GM23338 (cell line): ENCODE results near the gene VENTX. TPM values are rescaled to one million over a fixed set of nuclear protein-coding genes. Genes with fewer than 3 reads are reported as not detected.

Source experiments
- ATAC-seq: fragments of 200-7000 bp; cut with Tn5 transposase; 3 replicates; pipeline ENCODE4 v1.9.1; 2020
- DNase-seq: peaks from one replicate; pipeline ENCODE4 v3.0.0-alpha.2; 2015; ENCODE audit warnings: low spot score
- H2AFZ ChIP-seq: fragments of 200-600 bp; sonication (generic); 2 replicates; pipeline ENCODE4 v1.8.0; 2016; ENCODE audit warnings: antibody characterized with exemption, mild to moderate bottlenecking, moderate library complexity
- H3F3A ChIP-seq: fragments of 200-600 bp; sonication (generic); replicated peaks from 2 replicates; pipeline ENCODE4 v1.8.0; 2017; ENCODE audit warnings: antibody characterized with exemption, mixed run types, low read depth
- H3K27ac ChIP-seq: fragments of 200-600 bp; sonication (generic); 2 replicates; pipeline ENCODE4 v1.6.1; 2016; ENCODE audit warnings: low read depth
- H3K27me3 ChIP-seq: fragments of 200-600 bp; sonication (generic); 2 replicates; pipeline ENCODE4 v1.8.0; 2016; ENCODE audit warnings: mild to moderate bottlenecking, mixed run types, moderate library complexity; ENCODE audit not compliant: insufficient read depth
- H3K36me3 ChIP-seq: fragments of 200-600 bp; sonication (generic); 2 replicates; pipeline ENCODE4 v1.8.0; 2016; ENCODE audit warnings: mild to moderate bottlenecking; ENCODE audit not compliant: insufficient read depth
- H3K4me1 ChIP-seq: fragments of 200-600 bp; sonication (generic); 2 replicates; pipeline ENCODE4 v1.8.0; 2016; ENCODE audit warnings: mild to moderate bottlenecking, moderate library complexity; ENCODE audit not compliant: insufficient read depth
- H3K4me2 ChIP-seq: fragments of 200-600 bp; sonication (generic); 2 replicates; pipeline ENCODE4 v1.7.1; 2017; ENCODE audit warnings: mixed run types
- H3K4me3 ChIP-seq: fragments of 200-600 bp; sonication (generic); 2 replicates; pipeline ENCODE4 v1.6.1; 2016; ENCODE audit warnings: mixed run types
- H3K79me2 ChIP-seq: fragments of 200-600 bp; sonication (generic); replicated peaks from 2 replicates; pipeline ENCODE4 v1.8.0; 2017; ENCODE audit warnings: mild to moderate bottlenecking; ENCODE audit not compliant: insufficient read depth
- H3K9me2 ChIP-seq: fragments of 200-600 bp; sonication (generic); 2 replicates; pipeline ENCODE4 v1.8.0; 2017; ENCODE audit not compliant: insufficient read depth
- H4K20me1 ChIP-seq: fragments of 200-600 bp; sonication (generic); replicated peaks from 2 replicates; pipeline ENCODE4 v1.8.0; 2017; ENCODE audit warnings: mild to moderate bottlenecking; ENCODE audit not compliant: insufficient read depth
- H3K27ac Mint-ChIP-seq: 2 replicates; pipeline ENCODE4 v1.8.0; 2020; ENCODE audit warnings: inconsistent platforms, mild to moderate bottlenecking, moderate library complexity, mixed read lengths
- H3K27me3 Mint-ChIP-seq: 3 replicates; pipeline ENCODE4 v1.8.0; 2022; ENCODE audit warnings: low read depth, mild to moderate bottlenecking, moderate library complexity, mixed read lengths, inconsistent platforms; ENCODE audit not compliant: insufficient read depth, poor library complexity
- H3K36me3 Mint-ChIP-seq: 3 replicates; pipeline ENCODE4 v1.8.0; 2021; ENCODE audit warnings: low read depth, mild to moderate bottlenecking, inconsistent platforms, moderate library complexity, mixed read lengths
- H3K4me1 Mint-ChIP-seq: 3 replicates; pipeline ENCODE4 v1.8.0; 2020; ENCODE audit warnings: mild to moderate bottlenecking, inconsistent platforms, mixed read lengths
- H3K4me3 Mint-ChIP-seq: 3 replicates; pipeline ENCODE4 v1.8.0; 2021; ENCODE audit warnings: moderate library complexity, mild to moderate bottlenecking, inconsistent platforms, mixed read lengths
- H3K9me3 Mint-ChIP-seq: 3 replicates; pipeline ENCODE4 v1.8.0; 2020; ENCODE audit warnings: moderate library complexity, mild to moderate bottlenecking, inconsistent platforms, mixed read lengths
- CREB1 ChIP-seq: fragments of 250-450 bp; sonication (Bioruptor Pico); IDR thresholded peaks from 2 replicates; pipeline ENCODE4 v1.5.0; 2020; ENCODE audit warnings: low read depth, mild to moderate bottlenecking, moderate library complexity
- EZH2 ChIP-seq: fragments of 200-600 bp; sonication (generic); IDR thresholded peaks from one replicate; pipeline ENCODE4 v1.8.0; 2017; ENCODE audit warnings: antibody characterized with exemption, mild to moderate bottlenecking, low read depth; ENCODE audit not compliant: unreplicated experiment
- EZH2phosphoT487 ChIP-seq: fragments of 200-600 bp; sonication (generic); IDR thresholded peaks from one replicate; pipeline ENCODE4 v1.8.1; 2018; ENCODE audit warnings: antibody characterized with exemption; ENCODE audit not compliant: unreplicated experiment
- JUNB ChIP-seq: IDR thresholded peaks from one replicate; pipeline ENCODE4 v1.6.1; 2016; ENCODE audit warnings: antibody characterized with exemption; ENCODE audit not compliant: unreplicated experiment
- NANOG ChIP-seq: IDR thresholded peaks from 2 replicates; pipeline ENCODE4 v1.6.1; 2016; ENCODE audit warnings: antibody characterized with exemption, borderline replicate concordance
- POLR2AphosphoS5 ChIP-seq: IDR thresholded peaks from 2 replicates; pipeline ENCODE4 v1.6.1; 2016; ENCODE audit warnings: antibody characterized with exemption, low read depth
- STAT1 ChIP-seq: IDR thresholded peaks from one replicate; pipeline ENCODE4 v1.6.1; 2016; ENCODE audit warnings: antibody characterized with exemption; ENCODE audit not compliant: unreplicated experiment
- ZNF114 ChIP-seq: fragments of 250-450 bp; sonication (Bioruptor Pico); IDR thresholded peaks from 2 replicates; pipeline ENCODE4 v1.5.0; 2020; ENCODE audit warnings: mild to moderate bottlenecking, moderate library complexity
- ZNF331 ChIP-seq: fragments of 250-450 bp; sonication (Bioruptor Pico); IDR thresholded peaks from 2 replicates; pipeline ENCODE4 v1.5.0; 2020; ENCODE audit warnings: low read depth, mild to moderate bottlenecking, moderate library complexity
- polyA plus RNA-seq: library from polyadenylated mRNA; unstranded; fragments of >200 nt; fragmentation: Nextera tagmentation; extraction: Ambion mirVana; gene quantifications from 2 replicates; pipeline ENCODE4 v1.2.1, GENCODE V29; 2016
- total RNA-seq: library from RNA; depleted of rRNA; stranded (reverse); fragments of >200 nt; shearing (Covaris generic); gene quantifications from 2 replicates; pipeline ENCODE4 v1.2.3, GENCODE V29; 2014
- TF ChIP-seq, protein P1 (sequence below), 2 experiments: fragments of 200-600 bp in 1 of 2; sonication (generic) in 1 of 2; conservative IDR thresholded peaks; 2 replicates each; pipeline versions ENCODE4 v1.5.1 to v1.6.1; 2016 to 2017; ENCODE audit warnings: antibody characterized with exemption in 2 of 2, low read depth in 2 of 2, mild to moderate bottlenecking in 2 of 2, moderate library complexity in 1 of 2
- TF ChIP-seq, protein P2 (sequence below): IDR thresholded peaks from one replicate; pipeline ENCODE4 v1.6.1; 2018; ENCODE audit warnings: antibody characterized with exemption; ENCODE audit not compliant: unreplicated experiment
- TF ChIP-seq, protein P3 (sequence below): IDR thresholded peaks from 2 replicates; pipeline ENCODE4 v1.6.1; 2016; ENCODE audit warnings: antibody characterized with exemption
- TF ChIP-seq, protein P4 (sequence below): fragments of 250-450 bp; sonication (Bioruptor Pico); IDR thresholded peaks from 2 replicates; pipeline ENCODE4 v1.5.0; 2020; ENCODE audit warnings: mild to moderate bottlenecking, moderate library complexity

Gene VENTX
- total and polyA plus RNA-seq, 2 experiments from 2014 or later = 4.8 to 8.1 TPM

DNA sequence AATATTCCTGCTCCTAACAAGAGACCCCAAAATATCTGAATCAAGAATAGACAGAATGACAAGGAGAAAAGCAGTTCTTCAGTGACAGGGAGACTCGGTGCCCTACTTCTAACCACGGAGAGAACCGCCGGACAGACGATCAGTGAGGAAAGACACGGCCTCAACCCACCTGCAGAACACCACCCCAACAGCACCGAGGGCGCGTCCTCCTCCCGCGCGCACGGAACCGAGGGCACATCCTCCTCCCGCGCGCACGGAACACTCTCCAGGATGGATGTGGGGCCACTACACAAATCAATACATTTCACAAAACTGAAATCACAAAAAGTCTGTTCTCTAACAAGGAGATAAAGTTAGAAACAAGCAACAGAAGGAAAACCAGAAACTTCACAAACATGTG is 48.7 kb downstream of the VENTX start:
- Histone ChIP-seq H3K9me2 (no peaks in the 10 kb centered on the region), H3K27me3 (no peaks in the 10 kb centered on the region), H3F3A (0 out of 2 replicates have a peak, but pooled peaks cover 6% of the 10 kb centered on the region), H3K4me3 (no peak overlapping the region), H3K4me1 (no peaks in the 10 kb centered on the region), H3K79me2 (no peaks in the 10 kb centered on the region), H3K27ac (no peak overlapping the region), H2AFZ (no peak overlapping the region), H4K20me1 (no peaks in the 10 kb centered on the region; the same call in 1 of the 2 replicates), H3K36me3 (peaks cover 19% of the 10 kb centered on the region; the same call in 1 of the 2 replicates), H3K4me2 (no peak overlapping the region)
- ATAC-seq (no peak), DNase-seq (no peak)
- Mint-ChIP-seq H3K36me3 (peaks cover 68% of the 10 kb centered on the region), H3K4me1 (no peaks in the 10 kb centered on the region), H3K9me3 (no peaks in the 10 kb centered on the region), H3K27ac (no peak overlapping the region), H3K27me3 (peaks cover 13% of the 10 kb centered on the region), H3K4me3 (no peak overlapping the region)
- TF ChIP-seq, protein P1, sequence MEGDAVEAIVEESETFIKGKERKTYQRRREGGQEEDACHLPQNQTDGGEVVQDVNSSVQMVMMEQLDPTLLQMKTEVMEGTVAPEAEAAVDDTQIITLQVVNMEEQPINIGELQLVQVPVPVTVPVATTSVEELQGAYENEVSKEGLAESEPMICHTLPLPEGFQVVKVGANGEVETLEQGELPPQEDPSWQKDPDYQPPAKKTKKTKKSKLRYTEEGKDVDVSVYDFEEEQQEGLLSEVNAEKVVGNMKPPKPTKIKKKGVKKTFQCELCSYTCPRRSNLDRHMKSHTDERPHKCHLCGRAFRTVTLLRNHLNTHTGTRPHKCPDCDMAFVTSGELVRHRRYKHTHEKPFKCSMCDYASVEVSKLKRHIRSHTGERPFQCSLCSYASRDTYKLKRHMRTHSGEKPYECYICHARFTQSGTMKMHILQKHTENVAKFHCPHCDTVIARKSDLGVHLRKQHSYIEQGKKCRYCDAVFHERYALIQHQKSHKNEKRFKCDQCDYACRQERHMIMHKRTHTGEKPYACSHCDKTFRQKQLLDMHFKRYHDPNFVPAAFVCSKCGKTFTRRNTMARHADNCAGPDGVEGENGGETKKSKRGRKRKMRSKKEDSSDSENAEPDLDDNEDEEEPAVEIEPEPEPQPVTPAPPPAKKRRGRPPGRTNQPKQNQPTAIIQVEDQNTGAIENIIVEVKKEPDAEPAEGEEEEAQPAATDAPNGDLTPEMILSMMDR (conservative IDR thresholded peaks at IDR 0.05; ENCODE audit: low read depth in 2 of 2) = no peak
- no peak for TF ChIP-seq EZH2phosphoT487
- no peak for TF ChIP-seq EZH2
- TF ChIP-seq STAT1 = no peak
- TF ChIP-seq, protein P2, sequence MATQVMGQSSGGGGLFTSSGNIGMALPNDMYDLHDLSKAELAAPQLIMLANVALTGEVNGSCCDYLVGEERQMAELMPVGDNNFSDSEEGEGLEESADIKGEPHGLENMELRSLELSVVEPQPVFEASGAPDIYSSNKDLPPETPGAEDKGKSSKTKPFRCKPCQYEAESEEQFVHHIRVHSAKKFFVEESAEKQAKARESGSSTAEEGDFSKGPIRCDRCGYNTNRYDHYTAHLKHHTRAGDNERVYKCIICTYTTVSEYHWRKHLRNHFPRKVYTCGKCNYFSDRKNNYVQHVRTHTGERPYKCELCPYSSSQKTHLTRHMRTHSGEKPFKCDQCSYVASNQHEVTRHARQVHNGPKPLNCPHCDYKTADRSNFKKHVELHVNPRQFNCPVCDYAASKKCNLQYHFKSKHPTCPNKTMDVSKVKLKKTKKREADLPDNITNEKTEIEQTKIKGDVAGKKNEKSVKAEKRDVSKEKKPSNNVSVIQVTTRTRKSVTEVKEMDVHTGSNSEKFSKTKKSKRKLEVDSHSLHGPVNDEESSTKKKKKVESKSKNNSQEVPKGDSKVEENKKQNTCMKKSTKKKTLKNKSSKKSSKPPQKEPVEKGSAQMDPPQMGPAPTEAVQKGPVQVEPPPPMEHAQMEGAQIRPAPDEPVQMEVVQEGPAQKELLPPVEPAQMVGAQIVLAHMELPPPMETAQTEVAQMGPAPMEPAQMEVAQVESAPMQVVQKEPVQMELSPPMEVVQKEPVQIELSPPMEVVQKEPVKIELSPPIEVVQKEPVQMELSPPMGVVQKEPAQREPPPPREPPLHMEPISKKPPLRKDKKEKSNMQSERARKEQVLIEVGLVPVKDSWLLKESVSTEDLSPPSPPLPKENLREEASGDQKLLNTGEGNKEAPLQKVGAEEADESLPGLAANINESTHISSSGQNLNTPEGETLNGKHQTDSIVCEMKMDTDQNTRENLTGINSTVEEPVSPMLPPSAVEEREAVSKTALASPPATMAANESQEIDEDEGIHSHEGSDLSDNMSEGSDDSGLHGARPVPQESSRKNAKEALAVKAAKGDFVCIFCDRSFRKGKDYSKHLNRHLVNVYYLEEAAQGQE = no peak
- TF ChIP-seq POLR2AphosphoS5 = no peak
- TF ChIP-seq ZNF114 (CRISPR knock-in tag) = no peak
- TF ChIP-seq JUNB = no peak
- no peak for TF ChIP-seq CREB1 (CRISPR knock-in tag)
- TF ChIP-seq, protein P3, sequence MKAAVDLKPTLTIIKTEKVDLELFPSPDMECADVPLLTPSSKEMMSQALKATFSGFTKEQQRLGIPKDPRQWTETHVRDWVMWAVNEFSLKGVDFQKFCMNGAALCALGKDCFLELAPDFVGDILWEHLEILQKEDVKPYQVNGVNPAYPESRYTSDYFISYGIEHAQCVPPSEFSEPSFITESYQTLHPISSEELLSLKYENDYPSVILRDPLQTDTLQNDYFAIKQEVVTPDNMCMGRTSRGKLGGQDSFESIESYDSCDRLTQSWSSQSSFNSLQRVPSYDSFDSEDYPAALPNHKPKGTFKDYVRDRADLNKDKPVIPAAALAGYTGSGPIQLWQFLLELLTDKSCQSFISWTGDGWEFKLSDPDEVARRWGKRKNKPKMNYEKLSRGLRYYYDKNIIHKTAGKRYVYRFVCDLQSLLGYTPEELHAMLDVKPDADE = no peak
- TF ChIP-seq ZNF331 (CRISPR knock-in tag) = no peak
- no peak for TF ChIP-seq NANOG
- TF ChIP-seq, protein P4, sequence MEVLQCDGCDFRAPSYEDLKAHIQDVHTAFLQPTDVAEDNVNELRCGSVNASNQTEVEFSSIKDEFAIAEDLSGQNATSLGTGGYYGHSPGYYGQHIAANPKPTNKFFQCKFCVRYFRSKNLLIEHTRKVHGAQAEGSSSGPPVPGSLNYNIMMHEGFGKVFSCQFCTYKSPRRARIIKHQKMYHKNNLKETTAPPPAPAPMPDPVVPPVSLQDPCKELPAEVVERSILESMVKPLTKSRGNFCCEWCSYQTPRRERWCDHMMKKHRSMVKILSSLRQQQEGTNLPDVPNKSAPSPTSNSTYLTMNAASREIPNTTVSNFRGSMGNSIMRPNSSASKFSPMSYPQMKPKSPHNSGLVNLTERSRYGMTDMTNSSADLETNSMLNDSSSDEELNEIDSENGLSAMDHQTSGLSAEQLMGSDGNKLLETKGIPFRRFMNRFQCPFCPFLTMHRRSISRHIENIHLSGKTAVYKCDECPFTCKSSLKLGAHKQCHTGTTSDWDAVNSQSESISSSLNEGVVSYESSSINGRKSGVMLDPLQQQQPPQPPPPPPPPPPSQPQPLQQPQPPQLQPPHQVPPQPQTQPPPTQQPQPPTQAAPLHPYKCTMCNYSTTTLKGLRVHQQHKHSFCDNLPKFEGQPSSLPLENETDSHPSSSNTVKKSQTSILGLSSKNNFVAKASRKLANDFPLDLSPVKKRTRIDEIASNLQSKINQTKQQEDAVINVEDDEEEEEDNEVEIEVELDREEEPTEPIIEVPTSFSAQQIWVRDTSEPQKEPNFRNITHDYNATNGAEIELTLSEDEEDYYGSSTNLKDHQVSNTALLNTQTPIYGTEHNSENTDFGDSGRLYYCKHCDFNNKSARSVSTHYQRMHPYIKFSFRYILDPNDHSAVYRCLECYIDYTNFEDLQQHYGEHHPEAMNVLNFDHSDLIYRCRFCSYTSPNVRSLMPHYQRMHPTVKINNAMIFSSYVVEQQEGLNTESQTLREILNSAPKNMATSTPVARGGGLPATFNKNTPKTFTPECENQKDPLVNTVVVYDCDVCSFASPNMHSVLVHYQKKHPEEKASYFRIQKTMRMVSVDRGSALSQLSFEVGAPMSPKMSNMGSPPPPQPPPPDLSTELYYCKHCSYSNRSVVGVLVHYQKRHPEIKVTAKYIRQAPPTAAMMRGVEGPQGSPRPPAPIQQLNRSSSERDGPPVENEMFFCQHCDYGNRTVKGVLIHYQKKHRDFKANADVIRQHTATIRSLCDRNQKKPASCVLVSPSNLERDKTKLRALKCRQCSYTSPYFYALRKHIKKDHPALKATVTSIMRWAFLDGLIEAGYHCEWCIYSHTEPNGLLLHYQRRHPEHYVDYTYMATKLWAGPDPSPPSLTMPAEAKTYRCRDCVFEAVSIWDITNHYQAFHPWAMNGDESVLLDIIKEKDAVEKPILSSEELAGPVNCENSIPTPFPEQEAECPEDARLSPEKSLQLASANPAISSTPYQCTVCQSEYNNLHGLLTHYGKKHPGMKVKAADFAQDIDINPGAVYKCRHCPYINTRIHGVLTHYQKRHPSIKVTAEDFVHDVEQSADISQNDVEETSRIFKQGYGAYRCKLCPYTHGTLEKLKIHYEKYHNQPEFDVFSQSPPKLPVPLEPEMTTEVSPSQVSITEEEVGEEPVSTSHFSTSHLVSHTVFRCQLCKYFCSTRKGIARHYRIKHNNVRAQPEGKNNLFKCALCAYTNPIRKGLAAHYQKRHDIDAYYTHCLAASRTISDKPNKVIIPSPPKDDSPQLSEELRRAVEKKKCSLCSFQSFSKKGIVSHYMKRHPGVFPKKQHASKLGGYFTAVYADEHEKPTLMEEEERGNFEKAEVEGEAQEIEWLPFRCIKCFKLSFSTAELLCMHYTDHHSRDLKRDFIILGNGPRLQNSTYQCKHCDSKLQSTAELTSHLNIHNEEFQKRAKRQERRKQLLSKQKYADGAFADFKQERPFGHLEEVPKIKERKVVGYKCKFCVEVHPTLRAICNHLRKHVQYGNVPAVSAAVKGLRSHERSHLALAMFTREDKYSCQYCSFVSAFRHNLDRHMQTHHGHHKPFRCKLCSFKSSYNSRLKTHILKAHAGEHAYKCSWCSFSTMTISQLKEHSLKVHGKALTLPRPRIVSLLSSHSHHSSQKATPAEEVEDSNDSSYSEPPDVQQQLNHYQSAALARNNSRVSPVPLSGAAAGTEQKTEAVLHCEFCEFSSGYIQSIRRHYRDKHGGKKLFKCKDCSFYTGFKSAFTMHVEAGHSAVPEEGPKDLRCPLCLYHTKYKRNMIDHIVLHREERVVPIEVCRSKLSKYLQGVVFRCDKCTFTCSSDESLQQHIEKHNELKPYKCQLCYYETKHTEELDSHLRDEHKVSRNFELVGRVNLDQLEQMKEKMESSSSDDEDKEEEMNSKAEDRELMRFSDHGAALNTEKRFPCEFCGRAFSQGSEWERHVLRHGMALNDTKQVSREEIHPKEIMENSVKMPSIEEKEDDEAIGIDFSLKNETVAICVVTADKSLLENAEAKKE = no peak
